ENCODE measurements around the gene NCS1. TPM values are rescaled to one million over a fixed set of nuclear protein-coding genes. Genes with fewer than 3 reads are reported as not detected.

NCS1 gene
- total and polyA plus RNA-seq, 9 of the 15 experiments (the other 6 are each of a cell fraction or from before 2014, with no cell fraction given), result 0.28 to 27.0 (median 9.6) TPM

DNA sequence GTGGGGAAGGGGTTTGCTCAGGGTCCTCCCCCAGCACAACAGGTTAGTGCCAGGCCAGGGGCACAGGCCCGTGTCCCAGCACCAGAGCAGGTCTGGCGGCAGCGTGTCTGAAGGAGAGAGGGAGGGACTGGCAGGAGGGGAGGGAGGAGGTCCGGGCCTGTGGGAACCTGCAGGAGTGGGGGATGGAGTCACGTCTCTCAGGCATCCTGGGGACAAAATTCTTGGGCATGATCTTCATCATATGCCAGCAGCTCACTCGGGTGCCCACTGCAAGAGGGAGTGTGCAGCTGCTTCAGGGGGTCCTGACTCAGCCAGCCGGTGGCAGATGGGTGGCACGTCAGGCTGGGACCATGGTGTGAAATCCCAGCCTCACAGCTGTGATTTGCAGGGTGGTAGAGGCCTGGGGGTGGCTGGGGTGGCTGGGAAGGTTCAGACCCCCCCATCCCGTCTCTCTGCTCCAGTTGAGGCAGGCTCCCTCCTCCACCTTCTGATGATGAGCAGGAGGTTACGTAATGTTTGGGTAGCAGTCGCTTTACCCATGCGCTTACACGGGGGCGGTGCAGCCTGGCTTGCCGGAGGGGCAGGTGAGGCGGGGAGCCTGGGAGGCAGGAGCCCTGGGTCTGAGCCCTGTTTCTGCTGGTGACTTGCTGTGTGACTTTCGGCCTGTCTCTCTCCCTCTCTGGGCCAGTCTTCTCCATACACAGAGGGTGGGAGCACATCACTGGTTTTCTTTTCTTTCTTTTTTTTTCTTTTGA, 40.5 kb downstream of the NCS1 start (continued):
- TF ChIP-seq RCOR1 (IDR thresholded peaks at IDR 0.05; ENCODE audit: borderline replicate concordance in 1 of 2, low read depth in 2 of 2, low read length in 2 of 2) (no peak), ELF4 (CRISPR knock-in tag; IDR thresholded peaks at IDR 0.05) (no peak)

- peaks cover 23% of the 10 kb centered on the region for H4K20me1 ChIP-seq (replicated peaks; ENCODE audit: control insufficient read depth, insufficient read depth, low read length)
- peak overlapping the region in 1 of 2 experiments; percentile 80; a peak in 2 of 4 replicates for H3K9ac ChIP-seq (ENCODE audit: insufficient read depth in 1 of 2, low read depth in 2 of 2, low read length in 2 of 2)
- in situ Hi-C loops (cut with MboI) (no loop called here), intact Hi-C loops (cut with micrococcal nuclease) (no loop called here)
- H3K27me3 ChIP-seq (ENCODE audit: control insufficient read depth in 2 of 2, insufficient read depth in 2 of 2, low read length in 2 of 2), result no peaks in the 10 kb centered on the region
- peak; percentile 95 for ATAC-seq
- H3K4me2 ChIP-seq (ENCODE audit: insufficient read depth, low read length), result peak overlapping the region; percentile 44
- peaks cover 6% of the 10 kb centered on the region for H3K9me1 ChIP-seq (ENCODE audit: control insufficient read depth, insufficient read depth, low read length)
- no peaks in the 10 kb centered on the region for H3K9me3 ChIP-seq (replicated peaks; ENCODE audit: control insufficient read depth, insufficient read depth, low read depth, low read length)
- no peak overlapping the region for H3K4me3 ChIP-seq
- ChIA-PET POLR2A (interaction anchor here (0.6 kb wide), 1 partner anchor 173 kb away, joined by 3 read pairs; no protein-coding TSS in a partner anchor), CTCF (ENCODE audit: low intra/inter-chr PET ratio) (no interaction called here)
- no peak overlapping the region for H3K27ac ChIP-seq (ENCODE audit: extremely low read depth, low read depth, low read length)
- no peaks in the 10 kb centered on the region; the same call in 2 of the 3 replicates for H3K79me2 ChIP-seq (ENCODE audit: control insufficient read depth, insufficient read depth, low read length)
- BruUV-seq (replicated peaks), result no TSS peak
- peak overlapping the region; percentile 44; the same call in 1 of the 2 replicates for H2AFZ ChIP-seq (ENCODE audit: low read depth, low read length)
- peaks cover 7% of the 10 kb centered on the region; the same call in 2 of the 3 replicates for H3K36me3 ChIP-seq (ENCODE audit: control insufficient read depth, insufficient read depth, low read length)
- DNase-seq (ENCODE audit: extremely low read depth in 1 of 4, low spot score in 3 of 4), result peak; percentile 73 to 80 (median 74)
- FAIRE-seq, result peak; percentile 79
- H3K4me1 ChIP-seq (replicated peaks in 1 of 2; ENCODE audit: control insufficient read depth in 2 of 2, insufficient read depth in 2 of 2, low read length in 2 of 2), result peaks cover 16 to 42% of the 10 kb centered on the region in 2 experiments
- WGBS (ENCODE audit: insufficient coverage, low coverage, missing lambda C conversion rate), result 47% methylated on average over 16 of the region's 19 CpGs
- TF ChIP-seq NCOA1 (IDR thresholded peaks at IDR 0.05; ENCODE audit: low read depth), result no peak
- peak; percentile 57; the same call in 1 of the 2 replicates for TF ChIP-seq GATAD2A (IDR thresholded peaks at IDR 0.05)
- TF ChIP-seq SMARCB1 (IDR thresholded peaks at IDR 0.05; ENCODE audit: insufficient read length, low read depth), result no peak
- peak; percentile 77 for TF ChIP-seq USF1 (CRISPR knock-in tag; IDR thresholded peaks at IDR 0.05)
- TF ChIP-seq CTBP1 (IDR thresholded peaks at IDR 0.05; ENCODE audit: borderline replicate concordance), result 0 out of 2 replicates have a peak, but pooled peaks have one; percentile 17
- TF ChIP-seq, protein P1, sequence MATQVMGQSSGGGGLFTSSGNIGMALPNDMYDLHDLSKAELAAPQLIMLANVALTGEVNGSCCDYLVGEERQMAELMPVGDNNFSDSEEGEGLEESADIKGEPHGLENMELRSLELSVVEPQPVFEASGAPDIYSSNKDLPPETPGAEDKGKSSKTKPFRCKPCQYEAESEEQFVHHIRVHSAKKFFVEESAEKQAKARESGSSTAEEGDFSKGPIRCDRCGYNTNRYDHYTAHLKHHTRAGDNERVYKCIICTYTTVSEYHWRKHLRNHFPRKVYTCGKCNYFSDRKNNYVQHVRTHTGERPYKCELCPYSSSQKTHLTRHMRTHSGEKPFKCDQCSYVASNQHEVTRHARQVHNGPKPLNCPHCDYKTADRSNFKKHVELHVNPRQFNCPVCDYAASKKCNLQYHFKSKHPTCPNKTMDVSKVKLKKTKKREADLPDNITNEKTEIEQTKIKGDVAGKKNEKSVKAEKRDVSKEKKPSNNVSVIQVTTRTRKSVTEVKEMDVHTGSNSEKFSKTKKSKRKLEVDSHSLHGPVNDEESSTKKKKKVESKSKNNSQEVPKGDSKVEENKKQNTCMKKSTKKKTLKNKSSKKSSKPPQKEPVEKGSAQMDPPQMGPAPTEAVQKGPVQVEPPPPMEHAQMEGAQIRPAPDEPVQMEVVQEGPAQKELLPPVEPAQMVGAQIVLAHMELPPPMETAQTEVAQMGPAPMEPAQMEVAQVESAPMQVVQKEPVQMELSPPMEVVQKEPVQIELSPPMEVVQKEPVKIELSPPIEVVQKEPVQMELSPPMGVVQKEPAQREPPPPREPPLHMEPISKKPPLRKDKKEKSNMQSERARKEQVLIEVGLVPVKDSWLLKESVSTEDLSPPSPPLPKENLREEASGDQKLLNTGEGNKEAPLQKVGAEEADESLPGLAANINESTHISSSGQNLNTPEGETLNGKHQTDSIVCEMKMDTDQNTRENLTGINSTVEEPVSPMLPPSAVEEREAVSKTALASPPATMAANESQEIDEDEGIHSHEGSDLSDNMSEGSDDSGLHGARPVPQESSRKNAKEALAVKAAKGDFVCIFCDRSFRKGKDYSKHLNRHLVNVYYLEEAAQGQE (IDR thresholded peaks at IDR 0.05; ENCODE audit: borderline replicate concordance), result peak; percentile 97
- TF ChIP-seq, protein P1 (CRISPR knock-in tag; IDR thresholded peaks at IDR 0.05; ENCODE audit: low read depth), result no peak
- TF ChIP-seq ZNF232 (CRISPR knock-in tag; IDR thresholded peaks at IDR 0.05), result no peak
These were observed 41.9 kb downstream of the NCS1 start for GRCh38 chr9:130213911-130214761.

Measured in K562 (cell line).